IMR-90 (cell line): ENCODE results near the gene MRS2. TPM values are rescaled to one million over a fixed set of nuclear protein-coding genes. Genes with fewer than 3 reads are reported as not detected.

ENCODE experiments used
- ATAC-seq: fragments of 200-7000 bp; cut with Tn5 transposase; 2 replicates; pipeline ENCODE4 v1.9.1; 2020; ENCODE audit warnings: low read depth, mild to moderate bottlenecking, moderate library complexity
- BruUV-seq: library from RNA; stranded (reverse); fragments of 400-500 nt; replicated peaks from 2 replicates; lab custom pipeline; 2021; lab: Mats Ljungman, UMichigan
- CTCF ChIA-PET: fragments of 300-600 bp; formaldehyde crosslinking; extraction: SDS; loops from one replicate; lab custom pipeline; 2021; ENCODE audit warnings: antibody characterized with exemption; lab: Yijun Ruan, JAX
- POLR2A ChIA-PET: fragments of 300-600 bp; sonication (Branson Sonifier 250); formaldehyde crosslinking; loops from one replicate; lab custom pipeline; 2022; ENCODE audit warnings: antibody characterized with exemption; ENCODE audit not compliant: unreplicated experiment; lab: Charles Lee
- DNase-seq: peaks from one replicate; pipeline ENCODE4 v3.0.0; 2013
- H2AFZ ChIP-seq: replicated peaks from 2 replicates; pipeline ENCODE3; 2013; ENCODE audit warnings: low read length, mild to moderate bottlenecking; ENCODE audit not compliant: poor library complexity
- H2AK5ac ChIP-seq: 2 replicates; pipeline ENCODE4 v1.6.1; 2013; ENCODE audit warnings: low read depth, low read length, inconsistent platforms
- H2AK9ac ChIP-seq: replicated peaks from 2 replicates; pipeline ENCODE3; 2013; ENCODE audit warnings: mild to moderate bottlenecking, low read depth, low read length, moderate library complexity; ENCODE audit not compliant: poor library complexity
- H2BK120ac ChIP-seq: 2 replicates; pipeline ENCODE4 v1.6.1; 2013; ENCODE audit warnings: low read depth, low read length, inconsistent platforms
- H2BK15ac ChIP-seq: 3 replicates; pipeline ENCODE4 v1.6.1; 2013; ENCODE audit warnings: low read depth, low read length, inconsistent platforms
- H2BK20ac ChIP-seq: 2 replicates; pipeline ENCODE4 v1.6.1; 2013; ENCODE audit warnings: low read depth, mild to moderate bottlenecking, inconsistent platforms, low read length, moderate library complexity
- H2BK5ac ChIP-seq: 2 replicates; pipeline ENCODE4 v1.6.1; 2013; ENCODE audit warnings: mild to moderate bottlenecking, low read depth, low read length, inconsistent platforms; ENCODE audit not compliant: poor library complexity, severe bottlenecking
- H3K14ac ChIP-seq: replicated peaks from 2 replicates; pipeline ENCODE4 v1.6.1; 2013; ENCODE audit warnings: low read depth, low read length, inconsistent platforms
- H3K18ac ChIP-seq: 2 replicates; pipeline ENCODE4 v1.6.1; 2013; ENCODE audit warnings: low read depth, low read length, control low read depth
- H3K23ac ChIP-seq: 2 replicates; pipeline ENCODE4 v1.6.1; 2013; ENCODE audit warnings: low read depth, low read length, inconsistent platforms
- H3K27ac ChIP-seq: 2 replicates; pipeline ENCODE4 v1.5.1; 2013; ENCODE audit warnings: mild to moderate bottlenecking, control low read depth, low read length; ENCODE audit not compliant: insufficient read depth
- H3K27me3 ChIP-seq: 2 replicates; pipeline ENCODE4 v1.6.1; 2013; ENCODE audit warnings: low read length; ENCODE audit not compliant: control insufficient read depth, insufficient read depth
- H3K36me3 ChIP-seq: 2 replicates; pipeline ENCODE4 v1.6.1; 2013; ENCODE audit warnings: low read length, mixed read lengths; ENCODE audit not compliant: control insufficient read depth, insufficient read depth
- H3K4ac ChIP-seq: 2 replicates; pipeline ENCODE4 v1.6.1; 2013; ENCODE audit warnings: low read depth, low read length, inconsistent platforms
- H3K4me1 ChIP-seq: 2 replicates; pipeline ENCODE4 v1.6.1; 2013; ENCODE audit warnings: low read length, mixed read lengths; ENCODE audit not compliant: control insufficient read depth, insufficient read depth
- H3K4me2 ChIP-seq: 2 replicates; pipeline ENCODE4 v1.6.1; 2013; ENCODE audit warnings: low read depth, mild to moderate bottlenecking, control low read depth, low read length, moderate library complexity
- H3K4me3 ChIP-seq: 2 replicates; pipeline ENCODE4 v1.5.1; 2013; ENCODE audit warnings: low read depth, mild to moderate bottlenecking, control low read depth, low read length, moderate library complexity; ENCODE audit not compliant: insufficient read depth
- H3K56ac ChIP-seq: 2 replicates; pipeline ENCODE4 v1.6.1; 2013; ENCODE audit warnings: low read length, inconsistent platforms; ENCODE audit not compliant: insufficient read depth; ENCODE audit errors: extremely low read depth
- H3K79me1 ChIP-seq, 2 experiments: 2 replicates each; pipeline ENCODE4 v1.6.1; 2013; ENCODE audit warnings: low read length in 2 of 2, inconsistent platforms in 1 of 2, low read depth in 1 of 2
- H3K9ac ChIP-seq: 2 replicates; pipeline ENCODE4 v1.6.1; 2013; ENCODE audit warnings: low read depth, low read length, control low read depth
- H3K9me1 ChIP-seq: 2 replicates; pipeline ENCODE4 v1.6.1; 2013; ENCODE audit warnings: low read length, inconsistent platforms; ENCODE audit not compliant: insufficient read depth
- H3K9me3 ChIP-seq: 2 replicates; pipeline ENCODE4 v1.6.1; 2013; ENCODE audit warnings: low read length; ENCODE audit not compliant: control insufficient read depth, insufficient read depth
- H4K20me1 ChIP-seq: 2 replicates; pipeline ENCODE4 v1.6.1; 2013; ENCODE audit warnings: low read length, inconsistent platforms; ENCODE audit not compliant: insufficient read depth
- H4K5ac ChIP-seq: 2 replicates; pipeline ENCODE4 v1.6.1; 2013; ENCODE audit warnings: mild to moderate bottlenecking, low read depth, low read length, control low read depth
- H4K8ac ChIP-seq, 2 experiments: 2 replicates each; pipeline ENCODE4 v1.6.1; 2013; ENCODE audit warnings: low read depth in 2 of 2, low read length in 2 of 2, control low read depth in 1 of 2, inconsistent platforms in 1 of 2
- H4K91ac ChIP-seq: 2 replicates; pipeline ENCODE4 v1.6.1; 2013; ENCODE audit warnings: low read depth, low read length, inconsistent platforms; ENCODE audit not compliant: insufficient read depth
- CTCF ChIP-seq: conservative IDR thresholded peaks from 2 replicates; pipeline ENCODE4 v1.5.1; 2012; ENCODE audit warnings: mild to moderate bottlenecking, low read depth, low read length, improper control_type of control experiment
- ELK1 ChIP-seq: fragments of 150-350 bp; IDR thresholded peaks from 2 replicates; pipeline ENCODE4 v1.6.1; 2016; ENCODE audit warnings: low read depth, mild to moderate bottlenecking, low read length, moderate library complexity, borderline replicate concordance
- MAFK ChIP-seq: IDR thresholded peaks from 2 replicates; pipeline ENCODE4 v1.6.1; 2012; ENCODE audit warnings: low read depth, low read length, improper control_type of control experiment
- MAZ ChIP-seq: IDR thresholded peaks from 2 replicates; pipeline ENCODE4 v1.6.1; 2012; ENCODE audit warnings: low read depth, mild to moderate bottlenecking, low read length, improper control_type of control experiment, moderate library complexity, borderline replicate concordance
- NFE2L2 ChIP-seq: fragments of 150-350 bp; IDR thresholded peaks from 2 replicates; pipeline ENCODE4 v1.6.1; 2016; ENCODE audit warnings: low read depth, mild to moderate bottlenecking, low read length
- POLR2A ChIP-seq: IDR thresholded peaks from 2 replicates; pipeline ENCODE4 v1.6.1; 2012; ENCODE audit warnings: mild to moderate bottlenecking, low read depth, low read length
- RCOR1 ChIP-seq: IDR thresholded peaks from 2 replicates; pipeline ENCODE4 v1.6.1; 2012; ENCODE audit warnings: mild to moderate bottlenecking, low read length, improper control_type of control experiment; ENCODE audit not compliant: insufficient replicate concordance
- RFX5 ChIP-seq: IDR thresholded peaks from 2 replicates; pipeline ENCODE4 v1.8.0; 2012; ENCODE audit warnings: low read depth, mild to moderate bottlenecking, low read length, moderate library complexity
- SMC3 ChIP-seq: fragments of 150-350 bp; IDR thresholded peaks from 2 replicates; pipeline ENCODE4 v1.6.1; 2016; ENCODE audit warnings: low read depth, mild to moderate bottlenecking, antibody characterized with exemption, low read length, moderate library complexity
- USF2 ChIP-seq: fragments of 150-350 bp; IDR thresholded peaks from 2 replicates; pipeline ENCODE4 v1.6.1; 2017; ENCODE audit warnings: mild to moderate bottlenecking, antibody characterized with exemption, low read length, low read depth
- WGBS, 2 experiments: methylation state at CpG; one replicate each; pipeline versions ENCODE4 v1.1.5 to v1.1.7; 2013; ENCODE audit warnings: missing lambda C conversion rate in 2 of 2; ENCODE audit not compliant: insufficient read length in 1 of 2; ENCODE audit errors: extremely low coverage in 2 of 2; 5-methylcytosine and 5-hydroxymethylcytosine counted together
- dilution Hi-C: fragments of 300-500 bp; cut with HindIII; formaldehyde crosslinking; loops from one replicate; pipeline ENCODE4 v1.14.3; 2018; ENCODE audit warnings: low sequenced_read_pairs; ENCODE audit not compliant: unreplicated experiment
- in situ Hi-C: fragments of 300-500 bp; cut with MboI; formaldehyde crosslinking; loops from 3 replicates; pipeline ENCODE4 v1.14.3; 2019; ENCODE audit warnings: low sequenced_read_pairs, inconsistent platforms, mixed read lengths
- intact Hi-C: fragments of 100-400 bp; cut with micrococcal nuclease; formaldehyde crosslinking; loops from 2 replicates; pipeline ENCODE4 v1.10.0; 2022
- polyA plus RNA-seq, 3 experiments: library from polyadenylated mRNA; depleted of rRNA; stranded (reverse); fragments of >200 nt; gene quantifications; 2 replicates each; pipeline ENCODE4 v1.2.3, GENCODE V29; 2012; ENCODE audit warnings: low replicate concordance in 1 of 3
- total RNA-seq: library from RNA; depleted of rRNA; stranded (reverse); fragments of >200 nt; gene quantifications from 2 replicates; pipeline ENCODE4 v1.2.3, GENCODE V29; 2012

MRS2 gene
- total and polyA plus RNA-seq, 2 of the 4 experiments (the other 2 are of a cell fraction), result 8.8 to 11.1 TPM

GRCh38 chr6:24353861-24354260, 48.9 kb upstream of the MRS2 start:
- no peak overlapping the region for H3K14ac ChIP-seq
- ATAC-seq (no peak), DNase-seq (no peak)
- ChIA-PET CTCF (no interaction called here), POLR2A (no interaction called here)
- intact Hi-C loops, result no loop called here
- peaks cover 4% of the 10 kb centered on the region; the same call in 1 of the 2 replicates for H3K4me1 ChIP-seq
- no peaks in the 10 kb centered on the region for H3K36me3 ChIP-seq
- H3K18ac ChIP-seq, result no peak overlapping the region
- H2BK15ac ChIP-seq, result no peak overlapping the region
- H3K9me1 ChIP-seq, result no peaks in the 10 kb centered on the region
- H3K9me3 ChIP-seq, result no peaks in the 10 kb centered on the region
- H2AK5ac ChIP-seq, result no peak overlapping the region
- H4K5ac ChIP-seq, result no peak overlapping the region
- H2AFZ ChIP-seq, result no peak overlapping the region
- dilution Hi-C loops, result no loop called here
- no peak overlapping the region for H3K56ac ChIP-seq
- H4K8ac ChIP-seq, result no peak overlapping the region
- no peak overlapping the region for H3K23ac ChIP-seq
- H3K4me3 ChIP-seq, result no peak overlapping the region
- no peak overlapping the region for H2AK9ac ChIP-seq
- BruUV-seq, result no TSS peak
- H3K27ac ChIP-seq, result no peak overlapping the region
- H4K91ac ChIP-seq, result no peak overlapping the region
- WGBS, 2 experiments, result no CpG with 5 or more reads among the region's 1 CpG
- no peak overlapping the region for H2BK120ac ChIP-seq
- H3K27me3 ChIP-seq, result peaks cover 18% of the 10 kb centered on the region
- H3K9ac ChIP-seq, result no peak overlapping the region
- H3K79me1 ChIP-seq, result no peaks in the 10 kb centered on the region
- no peak overlapping the region for H3K4ac ChIP-seq
- in situ Hi-C loops, result no loop called here
- H2BK5ac ChIP-seq, result no peak overlapping the region
- no peak overlapping the region for H2BK20ac ChIP-seq
- H3K4me2 ChIP-seq, result no peak overlapping the region
- H4K20me1 ChIP-seq, result no peaks in the 10 kb centered on the region
- TF ChIP-seq MAFK (no peak), NFE2L2 (no peak), MAZ (no peak), USF2 (no peak), RFX5 (no peak), CTCF (no peak), RCOR1 (no peak), SMC3 (no peak), POLR2A (no peak), ELK1 (no peak)
